NCI-H1417 (cell line): ENCODE measurements around the gene SLC4A1AP.

ENCODE experiments used
- DNase-seq, 3 experiments: peaks; one replicate each; lab custom pipeline; 2025; lab: John Stamatoyannopoulos, UW

SLC4A1AP gene

DNA sequence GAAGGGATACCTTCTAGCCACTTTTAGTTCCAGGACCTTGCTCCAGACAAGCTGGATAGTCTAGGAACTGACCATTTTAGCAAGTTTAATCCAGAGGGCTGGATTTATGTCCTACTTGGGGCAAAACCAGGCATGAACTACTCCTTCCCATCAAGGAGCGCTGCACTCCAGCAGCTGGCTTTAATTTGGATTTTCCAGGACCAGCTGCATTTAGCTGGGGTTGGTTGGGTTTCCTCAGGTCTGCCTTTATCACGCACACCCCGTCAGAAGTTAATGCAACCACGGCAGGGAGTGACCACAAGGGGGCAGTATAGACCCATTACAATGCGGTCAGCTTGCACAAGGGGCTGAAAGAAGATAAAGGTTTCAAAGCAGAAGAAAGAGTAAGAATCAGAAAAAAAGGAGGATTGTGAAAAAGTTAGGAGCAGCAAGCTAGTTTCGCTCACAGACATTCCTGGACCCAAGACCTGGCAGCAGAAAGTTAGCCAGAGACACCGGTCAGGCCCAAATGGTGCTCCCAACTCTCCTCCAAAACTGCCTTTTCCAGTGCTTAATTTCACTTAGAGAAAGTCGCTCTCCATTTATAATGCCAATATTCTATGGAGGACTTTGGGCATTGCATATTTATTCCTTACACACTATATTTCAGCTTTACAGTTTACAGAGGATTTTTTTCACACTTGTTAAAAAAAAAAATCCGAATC is 40.1 kb downstream of the SLC4A1AP start:
- peak; percentile 71 to 91 (median 88) for DNase-seq

DNA sequence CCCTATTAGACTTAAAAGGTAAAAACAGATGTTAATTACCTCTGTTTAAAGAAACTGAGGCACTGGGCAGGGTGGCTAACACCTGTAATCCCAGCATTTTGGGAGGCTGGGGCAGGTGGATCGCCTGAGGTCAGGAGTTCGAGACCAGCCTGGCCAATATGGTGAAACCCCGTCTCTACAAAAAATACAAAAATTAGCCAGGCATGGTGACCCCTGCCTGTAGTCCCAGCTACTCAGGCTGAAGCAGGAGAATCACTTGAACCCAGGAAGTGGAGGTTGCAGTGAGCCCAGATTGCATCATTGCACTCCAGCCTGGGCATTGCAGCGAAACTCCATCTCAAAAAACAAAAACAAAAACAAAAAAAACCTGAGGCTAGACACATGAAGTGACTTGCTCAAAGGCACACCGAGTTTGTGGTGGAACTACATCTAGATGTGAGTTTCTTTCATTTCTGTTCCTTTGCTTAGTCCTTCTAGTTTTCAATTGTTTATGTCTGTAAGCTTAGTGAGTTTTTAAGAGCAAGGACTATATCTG is 40.7 kb downstream of the SLC4A1AP start:
- no peak for DNase-seq

DNA sequence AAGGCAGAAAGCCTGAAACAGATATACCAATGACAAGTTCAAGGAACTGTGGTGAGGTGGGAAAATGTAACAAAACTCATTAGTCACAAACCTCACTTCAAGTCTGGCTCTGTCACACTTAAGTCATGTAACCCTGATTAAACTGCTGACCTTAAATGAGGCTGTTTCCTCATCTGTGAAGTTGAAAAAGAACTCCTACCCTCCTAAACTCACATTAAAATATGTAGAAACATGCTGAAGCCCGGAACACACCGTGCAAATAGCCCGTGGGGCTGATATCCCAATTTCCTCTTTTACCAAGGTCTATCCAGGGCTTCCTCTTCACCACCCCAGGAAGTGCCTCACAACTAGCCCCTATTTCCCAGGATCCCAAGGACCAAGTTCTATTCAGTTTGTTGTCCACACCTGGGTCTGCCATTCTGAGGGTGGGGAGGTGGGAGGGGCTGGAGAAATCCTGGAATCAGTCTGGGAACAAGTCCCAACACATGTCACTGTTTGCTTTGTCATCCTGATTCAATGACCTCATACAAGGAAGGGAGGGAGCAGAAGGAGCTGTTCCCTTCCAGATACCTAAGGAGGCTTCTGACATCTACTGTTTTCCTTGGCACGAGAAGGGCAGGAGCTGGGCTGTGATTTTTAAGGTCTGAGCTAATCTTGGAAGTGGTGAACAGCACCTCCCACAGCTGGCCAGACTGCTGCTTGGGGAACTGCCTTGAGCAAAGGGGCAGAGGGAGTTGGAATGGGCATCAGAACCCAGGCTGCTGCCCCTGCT is 42.3 kb downstream of the SLC4A1AP start:
- peak in 2 of 3 experiments; percentile 20 to 54 for DNase-seq

DNA sequence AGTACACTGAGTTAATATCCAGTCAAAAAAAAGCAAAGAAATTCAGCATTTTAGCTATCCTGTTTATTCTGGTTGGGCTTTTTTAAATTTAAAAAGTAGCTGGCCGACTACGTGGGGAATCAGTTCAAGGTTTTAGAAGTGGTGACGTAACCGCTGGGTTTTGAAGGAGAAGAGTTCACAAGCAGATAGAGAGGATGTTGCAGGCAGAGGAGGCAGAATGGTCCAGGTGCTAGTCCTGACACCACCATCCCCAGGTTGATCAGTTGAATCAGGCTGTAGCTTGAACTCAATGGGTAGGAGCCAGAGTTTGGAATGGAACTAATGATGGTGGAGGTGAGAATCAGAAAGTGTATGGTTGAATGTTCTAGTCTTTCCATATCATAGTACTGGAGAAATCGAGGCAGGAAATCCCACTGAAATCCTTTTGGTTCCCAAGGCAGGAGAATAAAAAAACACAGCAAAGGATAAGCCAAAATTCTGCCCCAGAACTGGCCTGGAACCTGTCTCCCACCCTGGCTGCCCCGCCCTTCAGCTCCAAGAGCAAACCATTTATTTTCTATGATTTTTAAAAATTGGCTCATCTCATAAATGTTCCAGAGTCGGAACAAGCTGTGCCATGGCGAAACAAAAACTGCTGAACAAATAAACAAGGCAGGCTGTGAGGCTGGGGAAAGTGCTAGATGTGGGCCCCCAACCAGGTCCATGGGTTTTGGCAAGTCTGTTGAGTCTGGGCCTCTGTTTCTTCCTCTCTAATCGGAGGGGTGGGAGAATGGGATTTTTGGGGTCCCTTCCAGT is 44.0 kb downstream of the SLC4A1AP start:
- DNase-seq, result no peak

DNA sequence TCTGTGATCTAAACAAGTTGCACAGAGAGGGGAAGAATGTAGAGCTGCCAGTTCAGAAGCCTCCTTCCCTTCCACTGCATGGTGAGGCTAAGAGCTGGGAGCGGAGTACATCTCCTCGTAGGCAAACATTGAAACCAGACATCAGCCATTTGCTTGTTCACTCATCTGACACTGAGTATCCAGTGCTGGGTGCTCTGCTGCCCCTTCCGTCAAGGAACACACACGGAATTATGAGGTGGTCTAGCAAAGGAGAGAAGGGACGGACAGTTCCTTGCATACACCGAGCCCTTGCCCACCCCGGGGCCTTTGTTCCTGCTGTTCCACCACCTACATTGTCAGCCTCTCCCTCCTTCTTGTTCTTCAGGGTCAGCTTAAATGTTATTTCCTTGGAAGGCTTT is 44.6 kb downstream of the SLC4A1AP start:
- no peak for DNase-seq

DNA sequence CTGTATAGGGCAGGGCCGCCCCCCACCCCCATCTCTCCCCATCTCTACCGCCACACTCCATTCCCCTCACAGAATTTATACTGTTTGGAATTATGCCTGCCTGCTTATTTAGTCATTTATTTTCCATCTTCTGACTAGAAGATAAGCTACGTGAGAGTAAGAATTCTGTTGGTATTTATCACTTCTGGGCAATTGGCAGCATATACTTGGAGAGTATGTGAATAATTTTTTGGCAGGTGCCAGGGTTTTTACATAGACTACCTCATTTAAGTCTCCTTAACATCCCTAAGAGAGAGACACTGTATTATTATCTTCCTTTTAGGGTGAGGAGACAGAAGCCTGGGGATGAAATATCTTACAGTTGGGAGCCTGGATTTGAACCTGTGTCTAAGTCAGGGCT is 45.0 kb downstream of the SLC4A1AP start:
- no peak for DNase-seq

DNA sequence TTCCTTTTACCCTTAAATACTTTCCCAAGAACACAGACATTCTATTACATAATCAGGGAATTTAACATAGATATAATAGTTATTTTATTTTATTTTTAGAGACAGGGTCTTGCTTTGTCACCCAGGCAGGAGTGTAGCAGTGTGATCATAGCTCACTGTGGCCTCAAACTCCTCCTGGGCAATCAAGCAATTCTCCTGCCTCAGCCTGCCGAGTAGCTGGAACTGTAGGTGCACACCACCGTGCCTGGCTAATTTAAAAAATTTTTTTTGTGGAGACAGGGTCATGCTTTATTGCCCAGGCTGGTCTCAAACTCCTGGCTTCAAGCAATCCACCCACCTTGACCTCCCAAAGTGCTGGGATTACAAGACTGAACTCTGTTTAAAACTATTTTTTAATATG is 45.6 kb downstream of the SLC4A1AP start:
- no peak for DNase-seq

DNA sequence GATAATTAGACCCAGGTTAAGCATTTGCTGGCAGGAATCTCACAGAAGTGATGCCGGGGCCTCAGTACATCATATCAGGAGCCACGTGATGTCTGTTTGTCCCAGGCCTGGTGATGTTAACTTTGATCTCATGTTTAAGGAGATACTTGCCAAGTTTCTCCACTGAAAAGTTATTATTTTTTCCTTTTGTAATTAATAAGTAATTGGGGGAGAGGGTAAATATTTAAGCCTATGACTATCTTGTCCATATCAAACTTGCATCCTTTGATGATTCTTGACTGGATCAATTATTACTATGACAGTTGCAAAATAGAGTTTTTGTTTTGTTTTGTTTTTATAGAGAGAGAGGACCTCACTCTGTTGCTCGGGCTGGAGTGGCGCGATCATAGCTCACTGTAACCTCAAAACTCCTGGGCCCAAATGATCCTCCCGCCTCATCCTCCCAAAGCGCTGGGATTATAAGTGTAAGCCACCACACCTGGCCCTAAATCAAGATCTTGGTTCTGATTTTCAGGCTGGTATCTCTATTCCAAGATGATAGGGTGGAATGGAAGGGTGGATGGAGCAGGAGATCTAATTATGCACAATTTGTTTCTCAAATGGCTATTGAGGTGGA is 46.4 kb downstream of the SLC4A1AP start:
- no peak for DNase-seq

DNA sequence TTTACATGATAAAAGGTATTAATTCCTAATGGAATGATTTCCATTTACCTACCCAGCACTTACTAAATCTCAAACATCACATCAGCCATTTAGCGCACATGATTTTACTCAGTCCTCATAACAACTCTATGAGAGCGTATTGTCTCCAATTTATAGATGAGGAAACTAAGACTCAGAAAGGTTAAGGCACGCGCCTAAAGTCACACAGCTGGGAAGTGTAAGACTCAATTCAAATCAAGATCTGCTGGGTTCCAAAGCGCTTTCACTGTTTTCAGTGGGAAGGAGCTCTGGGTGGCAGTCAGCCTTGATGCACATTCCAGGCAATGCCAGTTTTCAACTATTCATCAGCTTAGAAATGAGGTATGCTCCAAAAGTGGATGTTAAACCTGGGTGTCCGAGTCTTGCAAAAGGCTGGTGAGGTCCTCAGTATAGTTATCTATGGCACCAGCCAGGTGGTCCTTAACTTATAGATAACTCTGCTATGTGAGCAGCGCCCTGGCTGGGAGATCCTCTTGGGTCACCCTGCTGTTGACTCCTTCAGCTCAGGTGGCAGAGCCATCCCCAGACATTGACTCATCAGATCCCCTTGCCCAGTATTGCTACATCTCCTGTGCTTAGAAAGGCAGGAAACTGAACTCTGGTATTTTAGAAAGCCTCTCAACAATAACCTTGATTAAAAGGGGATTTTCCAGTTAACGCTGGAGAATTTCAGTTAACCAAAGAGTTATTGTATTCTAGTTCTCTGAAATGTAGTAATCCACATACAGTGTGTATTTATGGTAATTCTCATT is 47.1 kb downstream of the SLC4A1AP start:
- DNase-seq, result no peak

DNA sequence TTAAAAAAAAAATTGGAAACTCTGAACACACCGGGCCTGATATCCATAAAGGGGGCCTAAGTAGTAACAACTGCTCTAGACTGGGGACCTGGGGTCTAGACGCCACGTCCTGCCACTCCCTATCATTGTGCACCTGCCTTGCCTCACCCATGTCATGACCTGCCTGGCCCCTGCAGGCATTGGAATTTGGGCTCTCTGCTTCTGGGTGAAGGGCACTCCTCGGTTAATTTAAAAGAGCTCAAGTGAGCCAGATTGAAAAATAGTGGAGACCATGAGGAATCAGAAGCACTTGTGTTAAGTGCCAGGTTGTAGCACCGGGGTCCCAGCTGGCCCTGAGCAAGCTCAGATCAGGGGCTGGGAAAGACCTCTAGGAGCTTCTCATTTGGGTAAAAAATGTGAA is 48.1 kb downstream of the SLC4A1AP start:
- no peak for DNase-seq

DNA sequence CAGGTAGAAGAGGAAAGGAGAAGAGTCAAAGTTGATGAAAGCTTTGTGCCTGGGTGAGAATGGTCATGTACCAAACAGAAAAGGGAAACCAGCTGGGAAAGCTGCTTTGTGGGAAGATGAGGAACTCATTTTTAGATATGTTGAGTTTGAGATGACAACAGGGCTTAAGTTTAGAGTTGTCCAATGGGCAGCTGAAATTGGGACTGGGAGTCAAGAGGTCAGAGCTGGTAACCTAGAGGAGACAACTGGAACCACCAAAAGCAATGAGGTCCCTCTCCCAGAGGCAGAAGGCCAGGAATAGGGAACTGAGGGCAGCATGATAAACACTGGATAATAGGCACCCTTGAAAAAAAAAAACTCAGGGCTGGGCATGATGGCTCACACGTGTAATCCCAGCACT is 48.8 kb downstream of the SLC4A1AP start:
- no peak for DNase-seq

DNA sequence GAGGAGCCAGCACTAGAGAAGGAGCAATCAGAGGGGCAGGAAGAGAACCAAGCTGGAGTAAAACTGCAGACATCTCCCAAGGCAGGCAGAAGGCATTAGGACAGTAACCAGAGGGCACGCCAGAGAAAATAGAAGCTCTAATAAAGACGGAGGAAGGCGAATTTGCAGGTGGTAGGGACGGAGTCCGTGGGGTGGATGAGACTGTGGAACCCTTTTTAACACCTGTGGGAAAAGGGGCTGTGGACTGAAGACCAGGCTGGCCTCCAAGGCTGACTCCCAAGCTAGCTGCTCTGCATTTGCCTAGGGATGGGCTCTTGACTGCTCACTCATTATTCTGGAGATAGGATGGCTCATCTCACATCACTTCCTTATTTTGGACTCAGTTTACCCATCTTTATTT is 49.5 kb downstream of the SLC4A1AP start:
- no peak for DNase-seq

DNA sequence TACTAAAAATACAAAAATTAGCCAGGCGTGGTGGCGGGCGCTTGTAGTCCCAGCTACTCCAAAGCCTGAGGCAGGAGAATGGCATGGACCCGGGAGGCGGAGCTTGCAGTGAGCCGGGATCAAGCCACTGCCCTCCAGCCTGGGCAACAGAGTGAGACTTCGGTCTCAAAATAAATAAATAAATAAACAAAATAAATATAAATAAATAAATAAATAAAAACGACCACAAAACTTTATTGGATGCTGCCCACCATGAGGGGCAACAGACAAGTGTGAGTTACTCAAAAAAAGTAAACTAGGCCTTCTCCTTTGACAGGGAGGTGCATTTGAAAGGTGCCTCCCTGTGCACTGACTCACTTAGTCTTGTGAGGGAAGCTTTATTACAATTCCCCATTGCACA is 50.4 kb downstream of the SLC4A1AP start:
- DNase-seq, result no peak

DNA sequence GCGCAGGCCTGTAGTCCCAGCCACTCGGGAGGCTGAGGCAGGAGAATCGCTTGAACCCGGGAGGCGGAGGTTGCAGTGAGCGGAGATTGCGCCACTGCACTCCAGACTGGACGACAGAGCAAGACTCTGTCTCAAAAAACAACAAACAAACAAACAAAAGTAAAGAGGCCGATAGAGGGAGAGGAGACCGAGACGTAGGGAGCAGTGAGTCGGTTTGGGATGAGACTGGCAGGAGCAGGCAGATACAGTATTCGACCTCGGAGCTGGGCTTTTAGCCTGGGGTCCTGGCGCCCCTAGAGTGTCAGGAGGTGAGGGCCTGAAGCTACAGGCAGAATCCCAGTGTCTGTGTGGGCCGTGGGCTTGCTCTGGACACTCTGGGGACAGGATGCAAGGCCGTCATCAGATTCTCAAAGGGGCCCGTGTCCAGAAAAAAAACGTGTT is 51.2 kb downstream of the SLC4A1AP start:
- no peak for DNase-seq

DNA sequence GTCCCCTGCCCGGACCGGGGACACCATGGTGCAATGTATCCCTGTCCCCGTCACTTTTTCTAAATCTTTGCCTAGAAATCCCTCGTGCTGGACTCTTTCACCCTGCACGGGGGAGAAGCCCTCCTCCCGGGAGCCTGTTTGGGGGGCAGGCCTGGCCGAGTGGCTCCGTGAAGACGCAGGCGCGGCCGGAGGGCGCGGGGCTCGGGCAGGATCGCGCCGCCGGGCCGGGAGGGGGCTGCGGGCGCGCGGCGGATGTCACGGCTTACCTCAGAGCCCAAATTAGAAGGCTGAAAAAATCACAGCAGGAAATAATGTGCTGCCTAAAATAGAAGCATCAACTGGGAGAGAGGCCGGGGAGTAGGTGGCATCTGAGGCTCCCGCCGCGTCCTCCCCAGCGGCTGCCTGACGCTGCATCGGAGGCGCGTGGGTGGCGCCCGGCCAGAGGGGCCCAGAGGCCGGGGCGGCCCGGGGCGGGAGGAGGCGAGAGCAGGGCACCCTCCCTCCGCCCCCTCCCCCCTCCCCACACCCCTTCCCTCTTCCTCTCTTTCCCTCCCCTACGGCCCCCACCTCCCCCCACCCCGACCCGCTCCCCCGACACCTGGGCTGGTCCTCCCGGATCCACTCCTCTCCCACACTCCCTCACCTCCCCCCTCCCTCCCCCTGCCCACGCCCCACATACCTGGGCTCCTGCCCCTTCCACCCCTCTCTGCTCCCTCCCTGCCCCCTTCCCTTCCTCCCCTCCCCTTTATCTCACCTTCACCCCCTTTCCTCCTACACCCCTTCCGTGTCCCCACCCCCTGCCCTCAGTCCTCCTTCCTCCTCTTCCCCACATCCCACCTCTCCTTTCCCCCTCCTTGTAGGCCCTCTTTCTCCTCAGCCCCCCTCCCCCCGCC is 51.9 kb downstream of the SLC4A1AP start:
- peak in 2 of 3 experiments; percentile 69 to 76 for DNase-seq

DNA sequence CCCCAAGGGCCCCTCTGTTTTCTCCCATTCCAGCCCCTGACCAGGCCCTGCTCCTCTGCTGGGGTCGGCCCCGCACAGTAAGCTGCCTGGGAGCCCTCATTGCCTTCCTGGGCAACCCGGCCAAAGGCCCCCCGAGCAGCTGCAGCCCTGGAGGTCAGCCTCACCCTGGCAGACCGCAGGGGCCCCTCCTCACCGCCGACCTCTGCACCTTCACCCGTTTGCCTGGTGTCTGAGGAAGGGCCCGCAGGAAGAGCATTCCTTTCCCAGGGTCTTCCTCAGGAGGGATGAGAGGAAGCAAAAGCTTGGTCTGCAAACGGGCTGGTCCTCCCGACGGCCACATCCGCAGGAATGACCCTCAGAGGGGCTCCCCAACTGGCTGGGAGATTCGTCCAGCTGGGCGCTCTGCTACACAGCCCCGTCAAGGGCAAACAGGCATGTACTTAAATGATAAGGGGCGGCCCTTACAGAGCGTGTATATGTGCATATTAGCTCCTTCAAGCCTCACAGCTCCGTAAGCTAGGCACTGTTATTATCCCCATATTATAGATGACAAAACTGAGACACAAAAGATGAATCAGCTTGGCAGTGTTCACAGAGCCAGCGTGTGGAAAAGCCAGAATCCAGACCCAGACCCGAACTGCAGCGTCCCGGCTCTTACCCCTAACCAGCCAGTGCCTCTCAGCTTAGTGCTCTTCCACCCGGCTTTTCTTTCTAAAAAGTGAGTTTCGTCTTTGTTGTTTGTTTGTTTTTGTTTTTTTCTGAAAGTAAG is 52.8 kb downstream of the SLC4A1AP start:
- no peak for DNase-seq

DNA sequence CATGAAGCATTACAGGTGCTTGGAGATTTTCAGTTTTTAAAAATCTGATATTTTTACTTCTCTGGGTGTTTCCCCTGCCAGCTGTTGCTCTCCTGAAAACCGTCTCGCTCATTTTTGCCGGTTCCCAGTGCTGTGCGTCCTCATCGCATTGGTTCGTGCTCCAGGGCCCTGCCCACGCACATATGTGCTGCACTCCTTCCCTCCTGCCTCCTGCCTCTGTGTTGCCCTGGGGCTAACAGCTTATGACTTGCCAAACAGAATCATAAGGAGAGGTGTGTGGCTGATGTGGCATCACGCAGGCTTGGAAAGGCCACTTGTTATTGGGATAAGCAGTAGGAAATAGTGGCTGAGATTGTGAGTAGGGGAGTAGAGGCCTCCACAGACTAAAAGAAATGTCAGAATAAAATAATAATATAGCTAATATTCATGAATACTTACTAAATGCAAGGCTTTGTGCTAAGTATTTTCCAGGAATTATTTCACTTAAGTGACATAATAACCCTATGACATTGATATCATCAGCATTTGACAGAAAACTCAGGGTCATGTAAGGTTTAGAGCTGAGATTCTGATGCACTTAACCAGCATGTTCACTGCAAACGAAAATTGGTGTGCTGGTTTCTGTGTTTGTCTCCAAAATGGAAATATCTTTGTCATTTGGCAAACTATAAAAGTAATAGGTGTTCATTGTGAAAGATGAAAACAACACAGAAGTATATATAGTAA is 53.5 kb downstream of the SLC4A1AP start:
- DNase-seq, result peak in 2 of 3 experiments; percentile 43 to 71

DNA sequence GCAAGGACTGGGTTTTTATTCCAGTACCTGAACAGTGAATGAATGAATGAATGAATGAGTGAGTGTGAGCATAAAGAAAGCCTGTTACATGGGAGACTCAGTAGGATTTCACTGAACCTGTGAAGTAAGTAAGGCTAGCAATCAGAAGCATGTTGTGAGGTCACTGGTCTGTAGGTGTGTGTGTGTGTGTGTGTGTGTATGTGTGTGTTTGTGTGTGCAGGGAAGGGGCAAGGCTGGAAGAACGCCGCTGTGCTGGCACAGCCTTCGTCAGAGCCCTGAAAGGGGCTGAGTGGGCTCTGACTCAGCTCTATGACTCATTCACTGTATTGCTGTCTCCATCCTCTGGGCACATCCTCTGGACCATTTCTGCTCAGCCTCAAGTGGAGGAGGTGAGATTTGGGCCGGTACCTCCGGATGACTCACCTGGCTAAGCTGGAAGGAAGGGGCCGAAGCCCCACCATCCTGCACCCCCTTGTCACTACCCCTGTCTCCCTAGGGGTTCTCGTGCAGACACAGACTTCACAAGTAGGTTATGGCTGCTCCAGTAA is 56.4 kb downstream of the SLC4A1AP start:
- DNase-seq, result no peak
